Measurements from ENCODE around the gene RASSF1. TPM values are rescaled to one million over a fixed set of nuclear protein-coding genes. Genes with fewer than 3 reads are reported as not detected.

Gene RASSF1
- total RNA-seq, 1 donor from 2014 or later, result 27.0 TPM

Other genes with a start within 250 kb of the RASSF1 start
- gene SEMA3F, start 185.5 kb downstream of the RASSF1 start, total RNA-seq, result 36.0 and 58.6 TPM in 2 replicates
- not detected in 2 replicates for gene GNAT1, start 149.2 kb downstream of the RASSF1 start, total RNA-seq
- gene SLC38A3, start 135.6 kb downstream of the RASSF1 start, total RNA-seq, result not detected in 2 replicates
- 263 and 264 TPM in 2 replicates for gene GNAI2, start 104.6 kb downstream of the RASSF1 start, total RNA-seq
- 4.6 and 29.5 TPM in 2 replicates for gene SEMA3B, start 71.7 kb downstream of the RASSF1 start, total RNA-seq
- not detected in 2 replicates for gene LSMEM2, start 61.7 kb downstream of the RASSF1 start, total RNA-seq
- gene IFRD2, start 48.4 kb downstream of the RASSF1 start, total RNA-seq, result 76.6 and 165 TPM in 2 replicates
- 7.8 and 8.8 TPM in 2 replicates for gene HYAL3, start 41.4 kb downstream of the RASSF1 start, total RNA-seq
- gene NAA80, start 41.4 kb downstream of the RASSF1 start, total RNA-seq, result 8.5 and 19.4 TPM in 2 replicates
- gene HYAL1, start 37.3 kb downstream of the RASSF1 start, total RNA-seq, result 1.3 and 2.2 TPM in 2 replicates
- gene HYAL2, start 18.1 kb downstream of the RASSF1 start, total RNA-seq, result 123 and 145 TPM in 2 replicates
- 39.8 and 46.6 TPM in 2 replicates for gene TUSC2, start 12.6 kb downstream of the RASSF1 start, total RNA-seq
- gene ZMYND10, start 4.9 kb upstream of the RASSF1 start, total RNA-seq, result 0.92 and 3.1 TPM in 2 replicates
- 24.6 and 27.3 TPM in 2 replicates for gene NPRL2, start 9.9 kb upstream of the RASSF1 start, total RNA-seq
- gene CYB561D2, start 10.0 kb upstream of the RASSF1 start, total RNA-seq, result 33.6 and 38.5 TPM in 2 replicates
- 54.6 and 56.0 TPM in 2 replicates for gene TMEM115, start 18.7 kb upstream of the RASSF1 start, total RNA-seq
- gene CACNA2D2, start 162.8 kb upstream of the RASSF1 start, total RNA-seq, result 0.14 TPM in 1 of 2 replicates, not detected in the other
- gene C3orf18, start 226.9 kb upstream of the RASSF1 start, total RNA-seq, result 4.3 and 8.9 TPM in 2 replicates
- 11.3 and 13.7 TPM in 2 replicates for gene HEMK1, start 228.7 kb upstream of the RASSF1 start, total RNA-seq